Daoy (cell line): ENCODE results near the gene ASZ1. TPM values are rescaled to one million over a fixed set of nuclear protein-coding genes. Genes with fewer than 3 reads are reported as not detected.

Experiments
- DNase-seq: peaks from one replicate; pipeline ENCODE4 v3.0.0-alpha.2; 2015; ENCODE audit warnings: low read depth
- total RNA-seq: library from RNA; depleted of rRNA; stranded (reverse); fragments of >200 nt; shearing (Covaris generic); gene quantifications from 2 replicates; pipeline ENCODE4 v1.2.3, GENCODE V29; 2014; rRNA removed

ASZ1 gene
- total RNA-seq, 1 experiment from 2014 or later, result not detected

GRCh38 chr7:117346161-117346560 is 81.1 kb downstream of the ASZ1 start:
- DNase-seq, result no peak

DNA sequence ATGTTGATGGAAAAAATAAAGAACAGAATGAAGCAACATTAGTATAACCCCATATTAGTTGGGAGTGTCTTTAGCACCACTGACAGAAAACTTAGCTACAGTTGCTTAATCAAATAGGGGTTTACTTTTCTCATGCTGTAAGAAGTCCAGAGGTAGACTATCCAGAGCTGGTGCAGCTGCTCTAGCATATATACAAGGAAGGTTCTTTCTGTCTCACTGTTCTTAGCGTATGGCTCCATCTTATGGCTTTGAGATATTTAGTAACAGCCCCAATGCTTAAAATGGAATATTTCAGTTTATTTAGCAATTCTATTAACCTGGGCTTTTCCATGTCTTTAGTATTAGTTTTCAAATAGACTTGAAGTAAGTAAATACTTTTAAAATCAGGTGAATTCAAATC is 89.3 kb downstream of the ASZ1 start:
- DNase-seq, result no peak

DNA sequence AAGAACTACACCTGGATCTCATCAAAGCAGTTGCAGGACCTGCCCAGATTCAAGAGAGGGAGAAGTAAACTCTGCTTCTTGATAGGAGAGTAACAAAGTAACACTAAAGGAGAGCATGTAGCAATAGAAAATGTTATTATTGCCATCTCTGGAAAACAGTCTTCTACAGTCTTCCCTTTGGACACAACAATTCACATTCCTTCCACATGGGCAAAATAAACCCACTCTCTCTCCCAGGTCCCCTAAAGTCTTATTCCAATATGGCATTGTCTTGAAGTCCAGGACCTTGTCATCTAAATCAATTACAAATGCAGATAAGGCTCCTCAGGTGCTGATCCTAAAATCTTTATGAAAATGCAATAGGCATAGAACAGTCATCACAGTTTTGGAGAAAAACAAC is 94.1 kb downstream of the ASZ1 start:
- DNase-seq, result no peak

DNA sequence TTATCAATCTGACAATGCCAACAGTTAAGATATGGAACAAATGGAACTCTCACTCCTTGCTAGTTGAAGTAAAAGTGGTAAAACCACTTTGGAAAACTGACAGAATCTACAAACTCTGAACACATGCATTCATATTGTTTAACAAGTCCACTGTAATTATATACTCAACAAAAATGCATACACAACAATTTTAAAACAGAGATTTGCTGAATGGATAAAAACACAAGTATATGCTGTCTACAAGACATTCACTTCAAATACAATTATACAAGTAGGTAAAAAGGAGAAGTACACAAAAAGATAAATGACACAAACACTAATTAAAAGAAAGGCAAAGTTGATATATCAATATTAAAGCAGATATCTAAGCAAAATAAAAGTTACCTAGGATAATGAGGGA is 95.3 kb downstream of the ASZ1 start:
- no peak for DNase-seq

GRCh38 chr7:117325836-117326235 is 101.5 kb downstream of the ASZ1 start:
- peak; percentile 52 for DNase-seq

DNA sequence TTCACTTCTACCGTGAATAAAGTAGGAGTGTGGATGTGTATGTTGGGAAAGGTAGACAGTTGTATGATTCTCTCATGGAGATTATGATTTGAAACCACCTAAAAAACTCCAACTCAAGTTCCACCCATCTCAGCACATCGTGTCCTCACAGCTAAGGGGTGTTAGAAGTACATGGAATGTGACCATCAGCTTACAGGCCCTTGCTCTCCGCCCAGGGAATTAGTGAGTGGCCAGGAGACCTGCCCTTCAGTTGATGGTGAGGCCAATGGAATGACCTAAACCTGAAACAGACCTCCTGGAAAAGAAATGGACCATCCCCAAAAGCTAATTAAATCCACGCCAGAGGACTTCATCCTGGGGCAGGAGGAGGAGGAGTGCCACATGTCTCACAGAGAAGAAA is 102.3 kb downstream of the ASZ1 start:
- no peak for DNase-seq

- peak; percentile 61 for DNase-seq
Observed at GRCh38 chr7:117323851-117324711, 103.2 kb downstream of the ASZ1 start.

GRCh38 chr7:117323305-117323850 is 103.9 kb downstream of the ASZ1 start:
- DNase-seq, result peak; percentile 47

- peak; percentile 25 for DNase-seq
Observed at GRCh38 chr7:117322741-117323304, 104.5 kb downstream of the ASZ1 start, which contains the start of gene WNT2. TSS of gene WNT2 (minus strand) at chr7:117323058. CDS start at chr7:117322989, 69 bp downstream.

- DNase-seq, result no peak
Observed at GRCh38 chr7:117320523-117320922, 106.8 kb downstream of the ASZ1 start.

DNA sequence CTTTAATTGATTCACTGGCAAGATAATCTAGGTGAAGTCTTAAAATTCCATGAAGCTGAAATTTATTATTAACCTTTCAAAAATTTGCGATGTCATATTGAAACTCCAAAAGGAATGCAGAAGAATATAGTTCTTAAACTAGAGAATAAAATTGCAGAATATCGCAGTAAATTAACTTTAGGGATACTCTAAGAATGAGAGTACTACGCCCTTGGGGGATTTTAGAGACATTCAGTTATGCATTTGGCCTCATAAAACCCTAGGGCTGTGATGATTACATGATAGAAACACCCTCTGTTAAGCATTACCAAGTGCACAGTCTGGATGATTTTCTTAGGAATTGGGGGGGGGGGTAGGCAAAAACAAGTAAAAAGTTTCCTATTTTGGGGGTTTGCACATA is 108.1 kb downstream of the ASZ1 start:
- no peak for DNase-seq

GRCh38 chr7:117313582-117313981 is 113.7 kb downstream of the ASZ1 start:
- DNase-seq, result no peak

Other genes with a start within 250 kb of the ASZ1 start
- 0.65 TPM in 1 of 2 replicates, not detected in the other for gene WNT2, start 104.4 kb downstream of the ASZ1 start, total RNA-seq
- 0.06 TPM in 2 replicates for gene CFTR, start 52.5 kb upstream of the ASZ1 start, total RNA-seq